Astrocyte (in vitro differentiated cells and primary cell): Measurements from ENCODE around the gene ACSL1. TPM values are rescaled to one million over a fixed set of nuclear protein-coding genes. Genes with fewer than 3 reads are reported as not detected.

ENCODE experiments used
- DNase-seq: peaks from one replicate; pipeline ENCODE4 v3.0.0-alpha.2; 2010; ENCODE audit warnings: low read depth
- FAIRE-seq: peaks from 2 replicates; lab custom pipeline; 2011; peaks lifted over from hg19 to GRCh38; lab: Jason Lieb, UNC
- H2AFZ ChIP-seq: 2 replicates; pipeline ENCODE4 v1.6.0; 2012; ENCODE audit warnings: low read depth, low read length, inconsistent platforms
- H3K27ac ChIP-seq: 2 replicates; pipeline ENCODE4 v1.5.1; 2011; ENCODE audit warnings: low read depth, low read length, inconsistent platforms
- H3K27me3 ChIP-seq: 2 replicates; pipeline ENCODE4 v1.6.0; 2011; ENCODE audit warnings: low read length, inconsistent platforms; ENCODE audit not compliant: insufficient read depth
- H3K36me3 ChIP-seq: 2 replicates; pipeline ENCODE4 v1.5.1; 2011; ENCODE audit warnings: low read length, inconsistent platforms; ENCODE audit not compliant: insufficient read depth
- H3K4me1 ChIP-seq: 2 replicates; pipeline ENCODE4 v1.5.1; 2011; ENCODE audit warnings: low read length, inconsistent platforms; ENCODE audit not compliant: insufficient read depth
- H3K4me2 ChIP-seq: 2 replicates; pipeline ENCODE4 v1.6.0; 2012; ENCODE audit warnings: low read length, inconsistent platforms
- H3K4me3 ChIP-seq: 2 replicates; pipeline ENCODE4 v1.5.1; 2011; ENCODE audit warnings: low read depth, mild to moderate bottlenecking, low read length, inconsistent platforms; ENCODE audit not compliant: insufficient read depth
- H3K79me2 ChIP-seq: 2 replicates; pipeline ENCODE4 v1.6.0; 2012; ENCODE audit warnings: mild to moderate bottlenecking, low read length, inconsistent platforms; ENCODE audit not compliant: insufficient read depth
- H3K9ac ChIP-seq: 2 replicates; pipeline ENCODE4 v1.6.0; 2012; ENCODE audit warnings: mild to moderate bottlenecking, low read length, inconsistent platforms
- H3K9me3 ChIP-seq: 2 replicates; pipeline ENCODE4 v1.5.1; 2012; ENCODE audit warnings: low read depth, mild to moderate bottlenecking, low read length, inconsistent platforms; ENCODE audit not compliant: insufficient read depth
- H4K20me1 ChIP-seq: 2 replicates; pipeline ENCODE4 v1.6.0; 2012; ENCODE audit warnings: low read length, inconsistent platforms; ENCODE audit not compliant: insufficient read depth
- H3K27ac Mint-ChIP-seq: one replicate; pipeline ENCODE4 v1.8.0; 2021; ENCODE audit warnings: mild to moderate bottlenecking, mixed read lengths; ENCODE audit not compliant: unreplicated experiment
- H3K27me3 Mint-ChIP-seq: one replicate; pipeline ENCODE4 v1.8.0; 2021; ENCODE audit warnings: low read depth, mixed read lengths; ENCODE audit not compliant: unreplicated experiment
- H3K36me3 Mint-ChIP-seq: one replicate; pipeline ENCODE4 v1.8.0; 2021; ENCODE audit warnings: low read depth, mixed read lengths; ENCODE audit not compliant: unreplicated experiment
- H3K4me1 Mint-ChIP-seq: one replicate; pipeline ENCODE4 v1.8.0; 2021; ENCODE audit warnings: low read depth, mixed read lengths; ENCODE audit not compliant: unreplicated experiment
- H3K4me3 Mint-ChIP-seq: one replicate; pipeline ENCODE4 v1.8.0; 2021; ENCODE audit warnings: mild to moderate bottlenecking, moderate library complexity, mixed read lengths; ENCODE audit not compliant: unreplicated experiment
- H3K9me3 Mint-ChIP-seq: one replicate; pipeline ENCODE4 v1.8.0; 2021; ENCODE audit warnings: mild to moderate bottlenecking, mixed read lengths; ENCODE audit not compliant: unreplicated experiment
- CTCF ChIP-seq: IDR thresholded peaks from 2 replicates; pipeline ENCODE4 v1.5.1; 2011; ENCODE audit warnings: low read depth, mild to moderate bottlenecking, inconsistent platforms, low read length, moderate library complexity; ENCODE audit not compliant: insufficient read depth
- EZH2 ChIP-seq: IDR thresholded peaks from 2 replicates; pipeline ENCODE4 v1.6.1; 2012; ENCODE audit warnings: mild to moderate bottlenecking, low read length, inconsistent platforms; ENCODE audit not compliant: insufficient read depth
- total RNA-seq: library from RNA; stranded (reverse); gene quantifications from 2 replicates; pipeline ENCODE4 v1.2.1, GENCODE V29; 2021

ACSL1 gene
- total RNA-seq, 1 donor from 2014 or later: 7.0 TPM

GRCh38 chr4:184808713-184809050, 17.1 kb downstream of the ACSL1 start:
- H3K9me3 ChIP-seq: no peaks in the 10 kb centered on the region
- peaks cover 35% of the 10 kb centered on the region for H3K27me3 Mint-ChIP-seq
- H2AFZ ChIP-seq: no peak overlapping the region
- no peaks in the 10 kb centered on the region for H3K9me3 Mint-ChIP-seq
- H3K4me2 ChIP-seq: peak overlapping the region; percentile 20
- no peaks in the 10 kb centered on the region for H3K79me2 ChIP-seq
- peaks cover 24% of the 10 kb centered on the region for H3K4me1 Mint-ChIP-seq
- H3K4me1 ChIP-seq: peaks cover 15% of the 10 kb centered on the region
- no peak overlapping the region for H3K4me3 ChIP-seq
- no peak overlapping the region for H3K9ac ChIP-seq
- DNase-seq (no peak), FAIRE-seq (no peak)
- H3K27ac ChIP-seq: no peak overlapping the region
- H3K27me3 ChIP-seq: no peaks in the 10 kb centered on the region
- no peak overlapping the region for H3K4me3 Mint-ChIP-seq
- H3K36me3 Mint-ChIP-seq: no peaks in the 10 kb centered on the region
- TF ChIP-seq EZH2: no peak
- no peak for TF ChIP-seq CTCF
- no peak overlapping the region for H3K27ac Mint-ChIP-seq
- peaks cover 30% of the 10 kb centered on the region for H4K20me1 ChIP-seq
- H3K36me3 ChIP-seq: no peaks in the 10 kb centered on the region

GRCh38 chr4:184807797-184808712, 17.7 kb downstream of the ACSL1 start:
- H3K27ac Mint-ChIP-seq: no peak overlapping the region
- Histone ChIP-seq H3K9ac (no peak overlapping the region), H2AFZ (no peak overlapping the region), H3K27ac (no peak overlapping the region), H3K4me3 (no peak overlapping the region), H3K4me2 (peak overlapping the region; percentile 20), H3K4me1 (peaks cover 15% of the 10 kb centered on the region), H3K27me3 (no peaks in the 10 kb centered on the region), H3K79me2 (no peaks in the 10 kb centered on the region), H3K9me3 (no peaks in the 10 kb centered on the region), H4K20me1 (peaks cover 30% of the 10 kb centered on the region), H3K36me3 (no peaks in the 10 kb centered on the region)
- no peak overlapping the region for H3K4me3 Mint-ChIP-seq
- H3K4me1 Mint-ChIP-seq: peaks cover 18% of the 10 kb centered on the region
- H3K27me3 Mint-ChIP-seq: peaks cover 40% of the 10 kb centered on the region
- TF ChIP-seq EZH2: no peak
- DNase-seq: peak; percentile 78
- FAIRE-seq: no peak
- peaks cover under 1% of the 10 kb centered on the region for H3K36me3 Mint-ChIP-seq
- no peaks in the 10 kb centered on the region for H3K9me3 Mint-ChIP-seq

GRCh38 chr4:184807256-184807655, 18.5 kb downstream of the ACSL1 start:
- Mint-ChIP-seq H3K4me3 (no peak overlapping the region), H3K36me3 (peaks cover 3% of the 10 kb centered on the region), H3K27me3 (peaks cover 45% of the 10 kb centered on the region), H3K27ac (no peak overlapping the region), H3K9me3 (no peaks in the 10 kb centered on the region), H3K4me1 (peaks cover 15% of the 10 kb centered on the region)
- Histone ChIP-seq H4K20me1 (peaks cover 30% of the 10 kb centered on the region), H3K9me3 (no peaks in the 10 kb centered on the region), H3K79me2 (no peaks in the 10 kb centered on the region), H3K4me1 (peaks cover 11% of the 10 kb centered on the region), H3K27me3 (no peaks in the 10 kb centered on the region), H3K4me3 (no peak overlapping the region), H3K27ac (no peak overlapping the region), H3K36me3 (no peaks in the 10 kb centered on the region), H3K9ac (no peak overlapping the region), H3K4me2 (no peak overlapping the region), H2AFZ (no peak overlapping the region)
- FAIRE-seq: no peak
- DNase-seq: no peak
- TF ChIP-seq EZH2: no peak
- TF ChIP-seq CTCF: no peak
